Left lung (tissue), 10 donors: ENCODE results near the gene KDSR. TPM values are rescaled to one million over a fixed set of nuclear protein-coding genes. Genes with fewer than 3 reads are reported as not detected.

Source experiments
- ATAC-seq: fragments of 200-7000 bp; cut with Tn5 transposase; one replicate; pipeline ENCODE4 v1.9.1; 2020; ENCODE audit warnings: moderate library complexity
- DNase-seq, 4 donors: peaks; one replicate each; pipeline ENCODE4 v3.0.0-alpha.2; 2013 to 2020
- H3K27ac ChIP-seq, 2 donors: fragments of 200-600 bp; sonication (generic) in 1 of 2; one replicate each; pipeline versions ENCODE4 v1.5.0 to v1.8.0; 2020 to 2021
- H3K27me3 ChIP-seq, 2 donors: fragments of 200-600 bp; sonication (generic) in 1 of 2; one replicate each; pipeline versions ENCODE4 v1.5.0 to v1.8.0; 2020 to 2021
- H3K36me3 ChIP-seq, 2 donors: fragments of 200-600 bp; sonication (generic) in 1 of 2; one replicate each; pipeline versions ENCODE4 v1.5.0 to v1.8.0; 2020 to 2021
- H3K4me1 ChIP-seq, 2 donors: fragments of 200-600 bp; one replicate each; pipeline ENCODE4 v1.8.0; 2021
- H3K4me3 ChIP-seq, 2 donors: fragments of 200-600 bp; sonication (generic) in 1 of 2; one replicate each; pipeline versions ENCODE4 v1.5.0 to v1.8.0; 2020 to 2021; ENCODE audit warnings: mild to moderate bottlenecking in 1 of 2
- H3K9me3 ChIP-seq, 2 donors: fragments of 200-600 bp; sonication (generic) in 1 of 2; one replicate each; pipeline versions ENCODE4 v1.5.0 to v1.8.0; 2020 to 2021
- intact Hi-C, 2 donors: fragments of 100-400 bp; cut with DNase I; formaldehyde crosslinking; loops; one replicate each; pipeline versions ENCODE4 v1.11.2 to v1.14.2; 2022
- polyA plus RNA-seq, 6 donors: library from polyadenylated mRNA; unstranded; fragments of 120-200 nt; gene quantifications; one replicate each; pipeline ENCODE4 v1.2.1, GENCODE V29; 2013; ENCODE audit not compliant: insufficient read length in 6 of 6
- total RNA-seq, 2 donors: library from RNA; stranded (reverse); fragmentation: NEBNext Ultra II Directional; extraction: Animal tissue kit (Norgen Biotek cat#: 25700); gene quantifications; one replicate each; pipeline ENCODE4 v1.2.1, GENCODE V29; 2021
- TF ChIP-seq, protein P1 (sequence below), 2 donors: fragments of 200-600 bp; sonication (generic) in 1 of 2; IDR thresholded peaks; one replicate each; pipeline versions ENCODE4 v1.5.0 to v1.8.0; 2021; ENCODE audit warnings: antibody characterized with exemption in 2 of 2
- donor health status: DM: no; HTN: yes; CAD: no.
- donor health status: DM: no; HTN: no; CAD: no.

KDSR gene
- total and polyA plus RNA-seq, 8 donors, result 41.1 to 70.2 (median 42.4) TPM

DNA sequence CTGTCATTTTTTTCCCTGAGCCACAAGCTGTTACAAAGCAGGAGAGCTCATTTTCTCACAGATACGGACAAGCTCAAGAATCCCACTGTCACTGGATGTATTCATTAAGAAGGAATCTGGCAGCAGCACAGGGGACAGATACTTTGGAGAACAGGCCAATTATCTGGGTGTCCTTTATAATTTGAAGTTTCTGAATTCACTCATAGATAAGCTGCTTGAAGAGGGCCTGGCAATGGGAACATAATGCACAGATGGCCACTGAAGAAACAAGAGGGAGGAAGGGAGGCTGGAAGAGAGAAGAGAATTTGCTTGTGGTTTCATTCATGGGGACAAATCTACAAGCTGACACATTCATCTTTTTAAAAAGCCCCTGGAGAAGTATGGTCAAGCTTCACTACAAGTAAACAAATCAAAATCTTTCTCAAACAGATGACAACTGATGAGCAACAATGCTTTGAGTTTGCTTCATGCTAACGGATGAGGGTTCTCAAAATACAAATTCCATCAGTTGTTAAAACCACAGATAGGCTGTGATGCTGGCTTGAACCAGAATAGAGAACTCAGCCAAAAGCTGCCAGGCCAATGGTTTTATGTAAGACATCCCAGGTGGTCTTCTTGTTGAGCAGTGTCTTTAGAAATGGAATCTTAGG, 59.3 kb downstream of the KDSR start:
- no peaks in the 10 kb centered on the region for H3K27me3 ChIP-seq
- intact Hi-C loops, result no loop called here
- ATAC-seq (no peak), DNase-seq (peak in 2 of 4 donors; percentile 56 to 71)
- no peak overlapping the region for H3K4me3 ChIP-seq
- H3K9me3 ChIP-seq, result no peaks in the 10 kb centered on the region
- no peak overlapping the region for H3K27ac ChIP-seq
- peaks cover 0 to 15% of the 10 kb centered on the region in 2 donors for H3K4me1 ChIP-seq
- TF ChIP-seq, protein P1, sequence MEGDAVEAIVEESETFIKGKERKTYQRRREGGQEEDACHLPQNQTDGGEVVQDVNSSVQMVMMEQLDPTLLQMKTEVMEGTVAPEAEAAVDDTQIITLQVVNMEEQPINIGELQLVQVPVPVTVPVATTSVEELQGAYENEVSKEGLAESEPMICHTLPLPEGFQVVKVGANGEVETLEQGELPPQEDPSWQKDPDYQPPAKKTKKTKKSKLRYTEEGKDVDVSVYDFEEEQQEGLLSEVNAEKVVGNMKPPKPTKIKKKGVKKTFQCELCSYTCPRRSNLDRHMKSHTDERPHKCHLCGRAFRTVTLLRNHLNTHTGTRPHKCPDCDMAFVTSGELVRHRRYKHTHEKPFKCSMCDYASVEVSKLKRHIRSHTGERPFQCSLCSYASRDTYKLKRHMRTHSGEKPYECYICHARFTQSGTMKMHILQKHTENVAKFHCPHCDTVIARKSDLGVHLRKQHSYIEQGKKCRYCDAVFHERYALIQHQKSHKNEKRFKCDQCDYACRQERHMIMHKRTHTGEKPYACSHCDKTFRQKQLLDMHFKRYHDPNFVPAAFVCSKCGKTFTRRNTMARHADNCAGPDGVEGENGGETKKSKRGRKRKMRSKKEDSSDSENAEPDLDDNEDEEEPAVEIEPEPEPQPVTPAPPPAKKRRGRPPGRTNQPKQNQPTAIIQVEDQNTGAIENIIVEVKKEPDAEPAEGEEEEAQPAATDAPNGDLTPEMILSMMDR (IDR thresholded peaks at IDR 0.05), result no peak
- no peaks in the 10 kb centered on the region for H3K36me3 ChIP-seq

DNA sequence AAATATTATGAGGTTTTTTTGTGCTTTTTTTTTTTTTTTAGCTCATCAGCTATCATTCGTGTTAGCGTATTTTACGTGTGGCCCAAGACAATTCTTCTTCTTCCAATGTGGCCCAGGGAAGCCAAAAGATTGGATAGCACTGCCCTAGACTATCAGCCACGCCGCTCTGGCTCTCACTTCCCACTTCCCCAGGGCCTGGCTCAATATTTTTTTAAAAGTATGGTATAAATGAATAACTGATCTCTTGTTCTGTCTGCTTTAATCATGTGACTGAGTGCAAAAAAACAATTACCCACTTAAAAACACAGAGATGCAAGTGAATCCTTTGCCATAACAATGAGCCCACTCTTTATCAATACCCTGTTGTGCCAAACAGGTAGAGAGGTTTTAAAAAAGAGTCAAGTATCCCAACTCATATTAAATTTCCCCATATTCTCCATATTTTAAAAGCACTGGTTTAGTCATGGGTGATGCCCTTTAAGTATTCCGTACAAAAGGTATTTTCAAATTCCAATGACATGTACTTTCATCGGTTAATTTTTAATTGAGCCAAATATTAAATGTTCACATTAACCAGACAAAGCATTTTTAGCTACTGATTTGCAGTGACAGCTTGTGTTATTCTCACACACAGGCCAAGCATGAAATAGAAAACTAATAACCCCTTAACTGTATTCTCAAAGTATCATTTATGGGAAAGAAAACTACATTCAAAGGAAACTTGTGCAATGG, 60.0 kb downstream of the KDSR start:
- peaks cover 0 to 21% of the 10 kb centered on the region in 2 donors for H3K4me1 ChIP-seq
- TF ChIP-seq, protein P1 (IDR thresholded peaks at IDR 0.05), result no peak
- DNase-seq, result no peak
- no peak for ATAC-seq
- H3K36me3 ChIP-seq, result no peaks in the 10 kb centered on the region
- no peaks in the 10 kb centered on the region for H3K27me3 ChIP-seq
- H3K27ac ChIP-seq, result no peak overlapping the region
- H3K9me3 ChIP-seq, result no peaks in the 10 kb centered on the region
- intact Hi-C loops, result no loop called here
- no peak overlapping the region for H3K4me3 ChIP-seq

DNA sequence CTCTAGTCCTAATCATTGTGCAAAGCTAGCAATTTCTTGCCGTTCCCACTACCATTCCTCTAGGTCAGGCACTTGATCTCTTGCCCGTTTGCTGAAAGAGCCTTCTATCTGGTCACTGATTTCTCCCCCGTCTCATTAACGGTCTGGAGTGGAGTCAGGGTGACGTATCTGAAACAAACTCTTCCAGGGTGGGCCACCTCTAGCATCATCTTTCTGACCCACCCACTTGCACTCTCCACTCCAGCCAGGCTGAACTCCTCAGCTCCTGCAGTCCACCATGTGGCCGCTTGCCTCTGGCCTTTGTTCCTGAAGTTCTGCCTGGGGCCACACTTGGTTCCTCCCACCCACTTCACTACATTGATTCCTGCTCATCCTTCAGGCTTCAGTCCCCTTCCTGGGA, 60.8 kb downstream of the KDSR start:
- intact Hi-C loops, result no loop called here
- ATAC-seq (no peak), DNase-seq (no peak)
- no peak overlapping the region for H3K27ac ChIP-seq
- no peak overlapping the region for H3K4me3 ChIP-seq
- no peaks in the 10 kb centered on the region for H3K9me3 ChIP-seq
- peaks cover 0 to 19% of the 10 kb centered on the region in 2 donors for H3K4me1 ChIP-seq
- TF ChIP-seq, protein P1 (IDR thresholded peaks at IDR 0.05), result no peak
- H3K36me3 ChIP-seq, result no peaks in the 10 kb centered on the region
- H3K27me3 ChIP-seq, result no peaks in the 10 kb centered on the region

DNA sequence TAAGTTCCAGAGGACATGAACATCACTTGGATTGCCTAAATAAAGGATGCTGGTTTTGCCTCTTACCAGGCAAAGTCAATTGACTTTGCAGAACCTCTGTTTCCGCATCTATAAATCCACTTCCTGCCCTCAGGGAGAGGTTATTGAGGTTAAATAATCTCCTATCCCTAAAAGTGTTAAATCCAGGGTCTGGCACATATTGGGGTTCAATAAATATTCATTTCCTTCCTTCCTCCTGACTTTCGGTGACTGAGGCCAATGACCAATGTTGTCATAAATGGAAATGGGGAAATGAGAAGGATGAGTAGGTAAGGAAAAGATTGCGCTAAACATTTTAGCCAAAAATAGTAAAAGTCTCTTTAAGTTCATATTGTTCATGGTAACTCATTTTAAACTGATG, 63.5 kb downstream of the KDSR start:
- Histone ChIP-seq H3K36me3 (no peaks in the 10 kb centered on the region), H3K27ac (no peak overlapping the region), H3K9me3 (no peaks in the 10 kb centered on the region), H3K4me3 (no peak overlapping the region), H3K4me1 (peaks cover 0 to 19% of the 10 kb centered on the region in 2 donors), H3K27me3 (no peaks in the 10 kb centered on the region)
- ATAC-seq (no peak), DNase-seq (no peak)
- TF ChIP-seq, protein P1 (IDR thresholded peaks at IDR 0.05), result no peak
- intact Hi-C loops, result no loop called here

GRCh38 chr18:63302636-63303405, 64.2 kb downstream of the KDSR start:
- TF ChIP-seq, protein P1 (IDR thresholded peaks at IDR 0.05), result no peak
- DNase-seq (no peak), ATAC-seq (no peak)
- H3K4me1 ChIP-seq, result peaks cover 0 to 19% of the 10 kb centered on the region in 2 donors
- no peak overlapping the region for H3K4me3 ChIP-seq
- H3K27me3 ChIP-seq, result no peaks in the 10 kb centered on the region
- no peaks in the 10 kb centered on the region for H3K9me3 ChIP-seq
- no peak overlapping the region for H3K27ac ChIP-seq
- intact Hi-C loops, result no loop called here
- no peaks in the 10 kb centered on the region for H3K36me3 ChIP-seq
